ENCODE measurements around the gene LKAAEAR1. TPM values are rescaled to one million over a fixed set of nuclear protein-coding genes. Genes with fewer than 3 reads are reported as not detected.

Gene LKAAEAR1
- total and polyA plus RNA-seq, 2 of the 13 experiments (the other 11 are each of a cell fraction or from before 2014, with no cell fraction given): not detected

DNA sequence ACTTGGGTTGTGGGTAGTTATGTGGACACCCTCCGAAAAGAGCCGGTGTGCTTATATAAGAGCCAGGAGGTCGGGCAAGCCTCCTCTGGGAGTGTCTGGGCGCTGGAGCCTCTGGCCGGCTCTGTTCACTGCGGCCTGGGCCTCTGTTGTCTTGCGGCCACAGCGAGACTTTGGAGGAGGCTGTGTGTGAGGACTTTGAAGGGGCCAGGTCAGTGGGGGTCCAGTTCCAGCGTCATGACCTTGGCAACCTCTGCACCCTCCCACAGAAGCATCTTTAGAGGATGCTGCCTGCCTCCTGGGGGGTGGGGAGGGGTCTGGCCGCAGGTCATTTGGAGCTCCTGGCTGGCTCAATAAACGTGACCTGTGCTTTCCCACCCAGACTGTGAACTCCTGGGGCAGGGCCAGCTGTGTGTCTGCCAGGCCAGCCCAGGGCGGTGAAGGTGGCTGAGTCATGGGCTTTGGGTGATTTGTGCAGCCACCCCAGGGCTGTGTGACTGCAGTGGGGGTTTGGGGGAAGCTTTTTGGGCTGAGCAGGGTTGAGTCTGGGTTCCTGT, 20.0 kb downstream of the LKAAEAR1 start (continued):
- TF ChIP-seq ZNF501 (CRISPR knock-in tag; IDR thresholded peaks at IDR 0.05) (0 out of 2 replicates have a peak, but pooled peaks have one; percentile 8), FOXK1 (CRISPR knock-in tag; IDR thresholded peaks at IDR 0.05; ENCODE audit: borderline replicate concordance, low read depth) (no peak), SIN3B (IDR thresholded peaks at IDR 0.05; ENCODE audit: low read length) (no peak), ZNF556 (CRISPR knock-in tag; IDR thresholded peaks at IDR 0.05; ENCODE audit: borderline replicate concordance) (no peak), TAF15 (IDR thresholded peaks at IDR 0.05; ENCODE audit: low read depth, low read length, poor library complexity, severe bottlenecking) (peak; percentile 70), SOX5 (CRISPR knock-in tag; IDR thresholded peaks at IDR 0.05; ENCODE audit: borderline replicate concordance) (no peak), TGIF2 (CRISPR knock-in tag; IDR thresholded peaks at IDR 0.05) (no peak), ZNF839 (CRISPR knock-in tag; IDR thresholded peaks at IDR 0.05; ENCODE audit: borderline replicate concordance) (no peak), ZNF10 (CRISPR knock-in tag; IDR thresholded peaks at IDR 0.05; ENCODE audit: borderline replicate concordance, low read depth) (no peak), ZKSCAN8 (CRISPR knock-in tag; IDR thresholded peaks at IDR 0.05; ENCODE audit: borderline replicate concordance) (no peak), FOXO1 (CRISPR knock-in tag; IDR thresholded peaks at IDR 0.05) (no peak), SYNCRIP (IDR thresholded peaks at IDR 0.05; ENCODE audit: insufficient read depth, low read depth, low read length) (no peak), TBL1XR1 (IDR thresholded peaks at IDR 0.05; ENCODE audit: borderline replicate concordance, low read length, partially characterized antibody) (no peak), PRPF4 (IDR thresholded peaks at IDR 0.05; ENCODE audit: low read depth, low read length, poor library complexity, severe bottlenecking) (no peak), SMC3 (IDR thresholded peaks at IDR 0.05; ENCODE audit: low read length) (no peak), ZNF569 (CRISPR knock-in tag; IDR thresholded peaks at IDR 0.05; ENCODE audit: borderline replicate concordance) (0 out of 2 replicates have a peak, but pooled peaks have one; percentile 30), SNRNP70 (IDR thresholded peaks at IDR 0.05; ENCODE audit: low read depth, low read length) (no peak), NR1H2 (CRISPR knock-in tag; IDR thresholded peaks at IDR 0.05; ENCODE audit: borderline replicate concordance, low read depth) (no peak)
- TF ChIP-seq, protein P1, sequence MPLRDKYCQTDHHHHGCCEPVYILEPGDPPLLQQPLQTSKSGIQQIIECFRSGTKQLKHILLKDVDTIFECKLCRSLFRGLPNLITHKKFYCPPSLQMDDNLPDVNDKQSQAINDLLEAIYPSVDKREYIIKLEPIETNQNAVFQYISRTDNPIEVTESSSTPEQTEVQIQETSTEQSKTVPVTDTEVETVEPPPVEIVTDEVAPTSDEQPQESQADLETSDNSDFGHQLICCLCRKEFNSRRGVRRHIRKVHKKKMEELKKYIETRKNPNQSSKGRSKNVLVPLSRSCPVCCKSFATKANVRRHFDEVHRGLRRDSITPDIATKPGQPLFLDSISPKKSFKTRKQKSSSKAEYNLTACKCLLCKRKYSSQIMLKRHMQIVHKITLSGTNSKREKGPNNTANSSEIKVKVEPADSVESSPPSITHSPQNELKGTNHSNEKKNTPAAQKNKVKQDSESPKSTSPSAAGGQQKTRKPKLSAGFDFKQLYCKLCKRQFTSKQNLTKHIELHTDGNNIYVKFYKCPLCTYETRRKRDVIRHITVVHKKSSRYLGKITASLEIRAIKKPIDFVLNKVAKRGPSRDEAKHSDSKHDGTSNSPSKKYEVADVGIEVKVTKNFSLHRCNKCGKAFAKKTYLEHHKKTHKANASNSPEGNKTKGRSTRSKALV (CRISPR knock-in tag; IDR thresholded peaks at IDR 0.05): no peak
- TF ChIP-seq, protein P2, sequence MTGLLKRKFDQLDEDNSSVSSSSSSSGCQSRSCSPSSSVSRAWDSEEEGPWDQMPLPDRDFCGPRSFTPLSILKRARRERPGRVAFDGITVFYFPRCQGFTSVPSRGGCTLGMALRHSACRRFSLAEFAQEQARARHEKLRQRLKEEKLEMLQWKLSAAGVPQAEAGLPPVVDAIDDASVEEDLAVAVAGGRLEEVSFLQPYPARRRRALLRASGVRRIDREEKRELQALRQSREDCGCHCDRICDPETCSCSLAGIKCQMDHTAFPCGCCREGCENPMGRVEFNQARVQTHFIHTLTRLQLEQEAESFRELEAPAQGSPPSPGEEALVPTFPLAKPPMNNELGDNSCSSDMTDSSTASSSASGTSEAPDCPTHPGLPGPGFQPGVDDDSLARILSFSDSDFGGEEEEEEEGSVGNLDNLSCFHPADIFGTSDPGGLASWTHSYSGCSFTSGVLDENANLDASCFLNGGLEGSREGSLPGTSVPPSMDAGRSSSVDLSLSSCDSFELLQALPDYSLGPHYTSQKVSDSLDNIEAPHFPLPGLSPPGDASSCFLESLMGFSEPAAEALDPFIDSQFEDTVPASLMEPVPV (CRISPR knock-in tag; IDR thresholded peaks at IDR 0.05): no peak
- TF ChIP-seq, protein P3, sequence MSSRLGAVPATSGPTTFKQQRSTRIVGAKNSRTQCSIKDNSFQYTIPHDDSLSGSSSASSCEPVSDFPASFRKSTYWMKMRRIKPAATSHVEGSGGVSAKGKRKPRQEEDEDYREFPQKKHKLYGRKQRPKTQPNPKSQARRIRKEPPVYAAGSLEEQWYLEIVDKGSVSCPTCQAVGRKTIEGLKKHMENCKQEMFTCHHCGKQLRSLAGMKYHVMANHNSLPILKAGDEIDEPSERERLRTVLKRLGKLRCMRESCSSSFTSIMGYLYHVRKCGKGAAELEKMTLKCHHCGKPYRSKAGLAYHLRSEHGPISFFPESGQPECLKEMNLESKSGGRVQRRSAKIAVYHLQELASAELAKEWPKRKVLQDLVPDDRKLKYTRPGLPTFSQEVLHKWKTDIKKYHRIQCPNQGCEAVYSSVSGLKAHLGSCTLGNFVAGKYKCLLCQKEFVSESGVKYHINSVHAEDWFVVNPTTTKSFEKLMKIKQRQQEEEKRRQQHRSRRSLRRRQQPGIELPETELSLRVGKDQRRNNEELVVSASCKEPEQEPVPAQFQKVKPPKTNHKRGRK (CRISPR knock-in tag; IDR thresholded peaks at IDR 0.05): no peak
- TF ChIP-seq, protein P4, sequence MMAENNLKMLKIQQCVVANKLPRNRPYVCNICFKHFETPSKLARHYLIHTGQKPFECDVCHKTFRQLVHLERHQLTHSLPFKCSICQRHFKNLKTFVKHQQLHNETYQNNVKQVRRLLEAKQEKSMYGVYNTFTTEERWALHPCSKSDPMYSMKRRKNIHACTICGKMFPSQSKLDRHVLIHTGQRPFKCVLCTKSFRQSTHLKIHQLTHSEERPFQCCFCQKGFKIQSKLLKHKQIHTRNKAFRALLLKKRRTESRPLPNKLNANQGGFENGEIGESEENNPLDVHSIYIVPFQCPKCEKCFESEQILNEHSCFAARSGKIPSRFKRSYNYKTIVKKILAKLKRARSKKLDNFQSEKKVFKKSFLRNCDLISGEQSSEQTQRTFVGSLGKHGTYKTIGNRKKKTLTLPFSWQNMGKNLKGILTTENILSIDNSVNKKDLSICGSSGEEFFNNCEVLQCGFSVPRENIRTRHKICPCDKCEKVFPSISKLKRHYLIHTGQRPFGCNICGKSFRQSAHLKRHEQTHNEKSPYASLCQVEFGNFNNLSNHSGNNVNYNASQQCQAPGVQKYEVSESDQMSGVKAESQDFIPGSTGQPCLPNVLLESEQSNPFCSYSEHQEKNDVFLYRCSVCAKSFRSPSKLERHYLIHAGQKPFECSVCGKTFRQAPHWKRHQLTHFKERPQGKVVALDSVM (CRISPR knock-in tag; IDR thresholded peaks at IDR 0.05): peak; percentile 26; the same call in 1 of the 2 replicates
- TF ChIP-seq, protein P5, sequence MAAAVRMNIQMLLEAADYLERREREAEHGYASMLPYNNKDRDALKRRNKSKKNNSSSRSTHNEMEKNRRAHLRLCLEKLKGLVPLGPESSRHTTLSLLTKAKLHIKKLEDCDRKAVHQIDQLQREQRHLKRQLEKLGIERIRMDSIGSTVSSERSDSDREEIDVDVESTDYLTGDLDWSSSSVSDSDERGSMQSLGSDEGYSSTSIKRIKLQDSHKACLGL (CRISPR knock-in tag; IDR thresholded peaks at IDR 0.05): no peak

Data from HepG2 (cell line).